Measurements from ENCODE around the gene GLIS2.

- TF ChIP-seq, protein P1, sequence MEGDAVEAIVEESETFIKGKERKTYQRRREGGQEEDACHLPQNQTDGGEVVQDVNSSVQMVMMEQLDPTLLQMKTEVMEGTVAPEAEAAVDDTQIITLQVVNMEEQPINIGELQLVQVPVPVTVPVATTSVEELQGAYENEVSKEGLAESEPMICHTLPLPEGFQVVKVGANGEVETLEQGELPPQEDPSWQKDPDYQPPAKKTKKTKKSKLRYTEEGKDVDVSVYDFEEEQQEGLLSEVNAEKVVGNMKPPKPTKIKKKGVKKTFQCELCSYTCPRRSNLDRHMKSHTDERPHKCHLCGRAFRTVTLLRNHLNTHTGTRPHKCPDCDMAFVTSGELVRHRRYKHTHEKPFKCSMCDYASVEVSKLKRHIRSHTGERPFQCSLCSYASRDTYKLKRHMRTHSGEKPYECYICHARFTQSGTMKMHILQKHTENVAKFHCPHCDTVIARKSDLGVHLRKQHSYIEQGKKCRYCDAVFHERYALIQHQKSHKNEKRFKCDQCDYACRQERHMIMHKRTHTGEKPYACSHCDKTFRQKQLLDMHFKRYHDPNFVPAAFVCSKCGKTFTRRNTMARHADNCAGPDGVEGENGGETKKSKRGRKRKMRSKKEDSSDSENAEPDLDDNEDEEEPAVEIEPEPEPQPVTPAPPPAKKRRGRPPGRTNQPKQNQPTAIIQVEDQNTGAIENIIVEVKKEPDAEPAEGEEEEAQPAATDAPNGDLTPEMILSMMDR (IDR thresholded peaks at IDR 0.05; ENCODE audit: insufficient read depth, low read length) = no peak
- TF ChIP-seq POLR2AphosphoS5 (IDR thresholded peaks at IDR 0.05; ENCODE audit: low read depth) (no peak), REST (IDR thresholded peaks at IDR 0.05; ENCODE audit: insufficient replicate concordance, low read depth) (no peak)
Observed at GRCh38 chr16:4291699-4292098, 24.2 kb upstream of the GLIS2 start.

All from HL-60 (cell line).